PFSK-1 (cell line): ENCODE results near the gene GPR132.

Experiments
- FOXP2 ChIP-seq: optimal IDR thresholded peaks from 2 replicates; pipeline ENCODE3; 2011; ENCODE audit warnings: borderline replicate concordance, control low read depth, inconsistent platforms; ENCODE audit not compliant: insufficient read depth; ENCODE audit errors: extremely low read length, extremely low read depth
- POLR2AphosphoS5 ChIP-seq: IDR thresholded peaks from 2 replicates; pipeline ENCODE4 v1.6.1; 2012; ENCODE audit warnings: low read depth, mild to moderate bottlenecking, control low read depth, low read length, moderate library complexity
- REST ChIP-seq, 2 experiments: IDR thresholded peaks; 2 replicates each; pipeline versions ENCODE4 v1.6.1 to v1.8.0; 2011 to 2012; ENCODE audit warnings: low read depth in 2 of 2, low read length in 2 of 2, control low read depth in 1 of 2, inconsistent platforms in 1 of 2, mild to moderate bottlenecking in 1 of 2, moderate library complexity in 1 of 2; ENCODE audit not compliant: insufficient read depth in 1 of 2

- no peak for TF ChIP-seq REST (IDR thresholded peaks at IDR 0.05; ENCODE audit: insufficient read depth in 1 of 2, low read depth in 2 of 2, low read length in 2 of 2)
- TF ChIP-seq POLR2AphosphoS5 = no peak
- no peak for TF ChIP-seq FOXP2
Measured at GRCh38 chr14:105093038-105093430, 27.8 kb upstream of the GPR132 start.
